Mesothelial cell of epicardium (in vitro differentiated cells): ENCODE results near the gene FAM120B. TPM values are rescaled to one million over a fixed set of nuclear protein-coding genes. Genes with fewer than 3 reads are reported as not detected.
A peak's percentile ranks its signal among the peaks of the same experiment; 100 is the strongest.

Experiments used
- DNase-seq, 2 experiments: peaks; one replicate each; pipeline ENCODE4 v3.0.0; 2021; ENCODE audit warnings: low spot score in 2 of 2; ENCODE audit not compliant: unreplicated experiment in 2 of 2
- H3K27ac Mint-ChIP-seq: 2 replicates; pipeline ENCODE4 v1.8.0; 2021; ENCODE audit warnings: mixed read lengths
- H3K27me3 Mint-ChIP-seq: 2 replicates; pipeline ENCODE4 v1.8.0; 2021; ENCODE audit warnings: low read depth, mixed read lengths
- H3K36me3 Mint-ChIP-seq: 2 replicates; pipeline ENCODE4 v1.8.0; 2021; ENCODE audit warnings: mixed read lengths
- H3K4me1 Mint-ChIP-seq: 2 replicates; pipeline ENCODE4 v1.8.0; 2021; ENCODE audit warnings: mixed read lengths
- H3K4me3 Mint-ChIP-seq: 2 replicates; pipeline ENCODE4 v1.8.0; 2021; ENCODE audit warnings: mild to moderate bottlenecking, moderate library complexity, mixed read lengths
- H3K9me3 Mint-ChIP-seq: 2 replicates; pipeline ENCODE4 v1.8.0; 2021; ENCODE audit warnings: mixed read lengths
- CTCF ChIP-seq: fragments of 200-600 bp; sonication (generic); IDR thresholded peaks from one replicate; pipeline ENCODE4 v1.5.0; 2021; ENCODE audit warnings: antibody characterized with exemption; ENCODE audit not compliant: unreplicated experiment
- total RNA-seq: library from RNA; stranded (reverse); gene quantifications from 3 replicates; pipeline ENCODE4 v1.2.1, GENCODE V29; 2021

The FAM120B gene
- total RNA-seq, 1 donor from 2014 or later = 44.1 TPM

- H3K36me3 Mint-ChIP-seq = no peaks in the 10 kb centered on the region
- no peak overlapping the region for H3K27ac Mint-ChIP-seq
- H3K4me3 Mint-ChIP-seq = no peak overlapping the region
- no peak for TF ChIP-seq CTCF
- peaks cover 8% of the 10 kb centered on the region for H3K27me3 Mint-ChIP-seq
- no peak for DNase-seq
- H3K4me1 Mint-ChIP-seq = peaks cover 20% of the 10 kb centered on the region
- no peaks in the 10 kb centered on the region for H3K9me3 Mint-ChIP-seq
Observed at GRCh38 chr6:170442596-170442995, 136.0 kb downstream of the FAM120B start.

DNA sequence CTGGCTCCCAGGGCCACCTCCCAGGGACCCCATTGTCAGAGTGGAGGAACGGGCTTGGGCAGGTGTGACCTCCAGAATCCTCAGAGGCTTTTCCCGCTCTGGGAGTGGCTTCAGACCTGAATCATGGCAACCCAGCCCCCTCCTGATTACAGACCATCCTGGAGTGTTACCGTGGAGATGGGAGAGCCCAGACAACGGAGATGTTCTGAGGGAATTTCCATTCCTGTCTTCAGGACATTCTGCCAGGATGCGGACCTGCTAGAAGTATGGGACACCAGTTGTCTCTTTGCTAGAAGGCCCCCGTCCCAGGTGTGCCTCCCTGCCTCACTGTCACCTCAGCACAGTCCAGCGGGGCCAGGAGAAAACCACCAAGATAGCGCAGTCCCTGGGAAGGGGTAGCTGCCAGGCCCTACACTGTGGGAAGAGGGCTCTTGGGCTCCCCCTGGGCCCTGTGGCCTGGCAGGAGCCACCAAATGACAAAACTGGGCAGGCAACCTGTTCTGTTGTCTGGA is 136.6 kb downstream of the FAM120B start:
- TF ChIP-seq CTCF = no peak
- peak in 1 of 2 experiments; percentile 33 for DNase-seq
- H3K4me1 Mint-ChIP-seq = peaks cover 16% of the 10 kb centered on the region
- H3K27ac Mint-ChIP-seq = no peak overlapping the region
- H3K4me3 Mint-ChIP-seq = no peak overlapping the region
- H3K36me3 Mint-ChIP-seq = no peaks in the 10 kb centered on the region
- H3K27me3 Mint-ChIP-seq = peaks cover 8% of the 10 kb centered on the region
- H3K9me3 Mint-ChIP-seq = no peaks in the 10 kb centered on the region

- no peak for TF ChIP-seq CTCF
- H3K27me3 Mint-ChIP-seq = peaks cover 8% of the 10 kb centered on the region
- no peak overlapping the region for H3K4me3 Mint-ChIP-seq
- H3K9me3 Mint-ChIP-seq = no peaks in the 10 kb centered on the region
- no peak for DNase-seq
- H3K27ac Mint-ChIP-seq = no peak overlapping the region
- peaks cover 10% of the 10 kb centered on the region for H3K4me1 Mint-ChIP-seq
- no peaks in the 10 kb centered on the region for H3K36me3 Mint-ChIP-seq
Observed at GRCh38 chr6:170444056-170444591, 137.6 kb downstream of the FAM120B start.

- H3K9me3 Mint-ChIP-seq = no peaks in the 10 kb centered on the region
- H3K27ac Mint-ChIP-seq = no peak overlapping the region
- peaks cover 8% of the 10 kb centered on the region for H3K27me3 Mint-ChIP-seq
- H3K36me3 Mint-ChIP-seq = no peaks in the 10 kb centered on the region
- peak in 1 of 2 experiments; percentile 37 for DNase-seq
- peaks cover 4% of the 10 kb centered on the region for H3K4me1 Mint-ChIP-seq
- no peak for TF ChIP-seq CTCF
- no peak overlapping the region for H3K4me3 Mint-ChIP-seq
Observed at GRCh38 chr6:170444811-170445211, 138.3 kb downstream of the FAM120B start.

DNA sequence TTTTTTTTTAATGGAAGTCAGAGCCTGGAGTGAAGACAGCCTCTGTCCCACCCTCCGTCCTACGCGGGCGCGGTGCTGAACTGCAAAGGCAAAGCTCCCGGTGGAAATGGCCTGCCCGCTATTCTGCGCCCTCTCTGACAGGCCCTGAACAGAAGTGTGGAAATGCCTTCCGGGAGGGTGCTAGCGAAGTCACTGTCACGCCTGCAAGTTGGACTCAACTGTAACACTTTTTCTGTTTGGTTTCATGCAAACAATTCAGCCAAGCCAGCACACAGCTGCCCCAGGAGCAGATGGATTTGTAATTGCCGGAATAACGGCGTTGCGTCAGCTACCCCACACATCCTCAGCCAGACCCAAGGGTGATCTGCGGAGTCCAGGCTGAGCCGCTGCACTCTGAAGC is 138.9 kb downstream of the FAM120B start:
- no peak for TF ChIP-seq CTCF
- H3K27me3 Mint-ChIP-seq = peaks cover 8% of the 10 kb centered on the region
- no peak overlapping the region for H3K27ac Mint-ChIP-seq
- H3K9me3 Mint-ChIP-seq = no peaks in the 10 kb centered on the region
- peak in 1 of 2 experiments; percentile 34 for DNase-seq
- H3K36me3 Mint-ChIP-seq = no peaks in the 10 kb centered on the region
- peaks cover 1% of the 10 kb centered on the region for H3K4me1 Mint-ChIP-seq
- no peak overlapping the region for H3K4me3 Mint-ChIP-seq
